Testis (tissue), 2 donors: ENCODE data around the gene IL37.

Experiments used
- POLR2A ChIP-seq: fragments of 450-650 bp; IDR thresholded peaks from one replicate; pipeline ENCODE4 v1.6.1; 2017; ENCODE audit warnings: antibody characterized with exemption, mild to moderate bottlenecking, moderate library complexity
- TF ChIP-seq, protein P1 (sequence below), 3 experiments: fragments of 450-650 bp in 2 of 3; fragments of 200-600 bp in 1 of 3; sonication (generic) in 1 of 3; IDR thresholded peaks; one replicate each; pipeline ENCODE4 v1.5.1; 2016 to 2019; ENCODE audit warnings: antibody characterized with exemption in 3 of 3, mild to moderate bottlenecking in 2 of 3, moderate library complexity in 1 of 3

DNA sequence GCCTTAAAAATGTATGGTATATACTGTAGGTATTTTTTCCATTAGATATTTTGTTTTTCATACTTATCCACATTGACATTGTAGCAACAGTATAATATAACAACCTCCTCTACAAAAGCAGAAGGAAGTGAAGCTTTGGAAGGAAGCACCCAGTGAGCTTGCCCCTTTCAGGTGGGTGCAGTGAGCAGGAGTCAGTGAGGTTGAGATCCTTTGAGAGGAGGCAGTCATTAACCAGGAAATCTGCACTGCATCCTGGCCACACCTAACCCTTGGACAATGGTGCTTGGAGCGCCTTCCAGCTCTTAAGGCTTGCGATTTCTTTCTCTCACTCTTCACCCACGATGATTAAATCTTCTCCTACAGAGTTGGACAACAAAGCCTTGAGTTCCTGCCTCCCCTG is 13.9 kb downstream of the IL37 start:
- TF ChIP-seq POLR2A = no peak
- TF ChIP-seq, protein P1, sequence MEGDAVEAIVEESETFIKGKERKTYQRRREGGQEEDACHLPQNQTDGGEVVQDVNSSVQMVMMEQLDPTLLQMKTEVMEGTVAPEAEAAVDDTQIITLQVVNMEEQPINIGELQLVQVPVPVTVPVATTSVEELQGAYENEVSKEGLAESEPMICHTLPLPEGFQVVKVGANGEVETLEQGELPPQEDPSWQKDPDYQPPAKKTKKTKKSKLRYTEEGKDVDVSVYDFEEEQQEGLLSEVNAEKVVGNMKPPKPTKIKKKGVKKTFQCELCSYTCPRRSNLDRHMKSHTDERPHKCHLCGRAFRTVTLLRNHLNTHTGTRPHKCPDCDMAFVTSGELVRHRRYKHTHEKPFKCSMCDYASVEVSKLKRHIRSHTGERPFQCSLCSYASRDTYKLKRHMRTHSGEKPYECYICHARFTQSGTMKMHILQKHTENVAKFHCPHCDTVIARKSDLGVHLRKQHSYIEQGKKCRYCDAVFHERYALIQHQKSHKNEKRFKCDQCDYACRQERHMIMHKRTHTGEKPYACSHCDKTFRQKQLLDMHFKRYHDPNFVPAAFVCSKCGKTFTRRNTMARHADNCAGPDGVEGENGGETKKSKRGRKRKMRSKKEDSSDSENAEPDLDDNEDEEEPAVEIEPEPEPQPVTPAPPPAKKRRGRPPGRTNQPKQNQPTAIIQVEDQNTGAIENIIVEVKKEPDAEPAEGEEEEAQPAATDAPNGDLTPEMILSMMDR (IDR thresholded peaks at IDR 0.05) = no peak
